ENCODE data around the gene NOS3.
A peak's percentile ranks its signal among the peaks of the same experiment; 100 is the strongest.
"Not testable (repeated sequence)": the region's sequence is repeated elsewhere in the genome, so short reads cannot be mapped to it uniquely, and the experiment has no call there.

Gene NOS3

DNA sequence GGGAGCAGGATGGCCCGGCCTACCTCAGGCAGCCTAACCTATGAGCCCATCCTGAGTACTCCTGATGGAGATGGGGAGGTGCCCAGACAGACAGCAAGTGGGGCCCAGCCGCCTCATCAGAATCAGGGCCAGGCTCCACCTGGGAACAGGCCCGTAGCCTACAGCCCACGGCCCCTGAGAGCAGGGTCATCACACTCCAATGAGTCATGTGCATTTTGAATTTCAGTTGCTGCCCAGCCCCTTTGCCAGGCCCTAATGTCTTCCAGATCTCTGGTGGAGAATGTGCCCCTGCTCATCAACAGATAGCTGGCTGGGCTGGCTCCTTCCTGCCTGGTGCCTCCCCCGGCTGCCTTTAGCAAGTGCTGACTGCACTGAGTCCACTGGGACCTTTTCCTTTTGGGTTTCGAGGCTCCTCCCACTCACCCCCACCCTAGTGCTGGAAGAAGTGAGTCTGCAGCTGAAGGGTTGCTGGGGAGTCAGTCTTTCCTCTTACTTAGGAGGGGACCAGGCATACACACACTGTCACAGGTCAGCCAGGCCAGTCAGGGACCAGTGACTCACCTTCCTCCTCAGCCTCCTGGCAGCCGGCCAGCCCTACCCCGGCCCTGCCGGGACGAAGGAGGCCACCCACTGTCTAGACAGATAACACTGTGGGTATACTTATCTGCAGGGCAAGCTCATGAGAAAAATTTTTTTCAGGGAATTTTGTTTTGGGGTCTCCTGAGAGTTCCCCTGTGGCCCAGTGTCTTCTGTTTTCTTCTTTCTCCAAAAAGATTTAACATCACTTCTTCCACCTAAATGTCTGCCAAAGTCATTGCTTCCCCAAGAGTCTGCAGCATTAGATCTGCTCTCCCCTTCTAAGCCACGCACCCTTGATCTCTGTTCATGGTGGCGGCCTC lies 48.4 kb downstream of the NOS3 start:
- peak; percentile 96 for DNase-seq (ENCODE audit: low spot score)

DNA sequence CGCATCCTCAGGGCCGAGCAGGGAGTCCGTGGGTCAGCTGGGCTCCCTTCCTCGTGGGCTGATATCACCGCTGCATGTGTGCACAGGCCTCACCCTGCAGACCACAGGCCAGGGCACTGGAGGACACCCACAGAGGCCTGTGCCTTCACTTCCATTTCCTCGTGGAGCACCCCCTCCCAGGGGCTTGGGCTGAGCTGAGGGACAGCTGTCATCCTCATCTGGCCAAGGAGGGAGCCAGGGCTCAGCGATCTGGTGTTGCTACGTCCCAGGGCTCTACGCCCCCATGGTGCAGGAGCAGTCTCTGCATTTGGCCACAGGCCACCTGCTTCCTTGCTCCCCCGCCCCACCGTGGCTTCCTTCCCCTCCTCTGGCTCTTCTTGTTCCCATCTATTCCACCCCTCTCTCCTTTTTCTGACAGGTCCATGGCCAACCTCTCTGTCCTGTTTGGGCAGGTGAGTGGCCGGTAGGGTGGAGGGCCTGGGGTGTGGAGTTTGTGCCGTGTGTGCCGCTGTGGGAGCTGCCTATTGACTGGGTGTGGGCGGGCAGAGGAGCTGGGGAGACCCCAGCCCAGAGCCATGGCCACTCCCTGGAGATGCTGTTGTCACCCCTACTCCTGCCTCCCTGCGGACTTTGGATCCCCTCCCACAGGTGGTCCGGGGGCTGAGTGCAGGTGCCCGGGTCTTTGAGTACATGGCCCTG lies 49.2 kb downstream of the NOS3 start:
- DNase-seq (ENCODE audit: low spot score): no peak

DNA sequence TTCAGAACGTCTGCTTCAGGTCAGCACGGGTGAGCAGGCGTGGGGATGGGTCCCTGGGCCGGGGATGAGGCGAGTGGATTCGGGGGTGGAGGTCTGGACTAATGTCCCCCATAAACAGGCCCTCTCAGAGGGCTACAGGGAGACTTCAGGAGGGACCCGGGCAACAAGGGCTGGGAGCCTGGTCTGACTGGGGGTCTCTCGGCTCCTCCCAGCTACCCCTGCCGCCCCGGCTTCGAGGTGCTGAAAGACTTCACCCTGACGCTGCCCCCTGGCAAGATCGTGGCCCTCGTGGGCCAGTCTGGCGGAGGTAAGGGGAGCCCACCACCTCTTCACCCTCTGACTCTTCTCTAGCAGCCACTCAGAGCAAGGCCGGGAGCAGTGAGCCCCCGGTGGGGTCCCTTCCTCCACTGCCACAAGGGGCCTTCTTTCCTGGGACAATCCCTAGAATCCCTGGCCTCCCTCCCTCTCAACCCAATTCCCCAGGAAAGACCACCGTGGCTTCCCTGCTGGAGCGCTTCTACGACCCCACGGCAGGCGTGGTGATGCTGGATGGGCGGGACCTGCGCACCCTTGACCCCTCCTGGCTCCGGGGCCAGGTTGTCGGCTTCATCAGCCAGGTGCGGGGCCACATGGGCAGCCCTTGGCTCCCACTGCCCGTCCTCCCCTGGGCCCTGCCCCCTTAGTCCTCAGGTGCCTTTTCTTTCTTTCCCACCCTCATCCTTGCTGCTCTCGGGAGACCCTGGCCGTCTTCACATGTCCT lies 50.0 kb downstream of the NOS3 start:
- DNase-seq (ENCODE audit: low spot score): no peak

DNA sequence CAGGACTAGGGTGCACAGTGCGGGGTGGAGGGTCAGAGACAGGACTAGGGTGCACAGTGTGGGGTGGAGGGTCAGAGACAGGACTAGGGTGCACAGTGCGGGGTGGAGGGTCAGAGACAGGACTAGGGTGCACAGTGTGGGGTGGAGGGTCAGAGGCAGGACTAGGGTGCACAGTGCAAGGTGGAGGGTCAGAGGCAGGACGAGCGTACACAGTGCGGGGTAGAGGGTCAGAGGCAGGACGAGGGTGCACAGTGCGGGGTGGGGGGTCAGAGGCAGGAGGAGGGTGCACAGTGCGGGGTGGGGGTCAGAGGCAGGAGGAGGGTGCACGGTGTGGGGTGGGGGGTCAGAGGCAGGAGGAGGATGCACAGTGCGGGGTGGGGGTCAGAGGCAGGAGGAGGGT lies 52.6 kb downstream of the NOS3 start:
- DNase-seq (ENCODE audit: low spot score): not testable (repeated sequence)

DNA sequence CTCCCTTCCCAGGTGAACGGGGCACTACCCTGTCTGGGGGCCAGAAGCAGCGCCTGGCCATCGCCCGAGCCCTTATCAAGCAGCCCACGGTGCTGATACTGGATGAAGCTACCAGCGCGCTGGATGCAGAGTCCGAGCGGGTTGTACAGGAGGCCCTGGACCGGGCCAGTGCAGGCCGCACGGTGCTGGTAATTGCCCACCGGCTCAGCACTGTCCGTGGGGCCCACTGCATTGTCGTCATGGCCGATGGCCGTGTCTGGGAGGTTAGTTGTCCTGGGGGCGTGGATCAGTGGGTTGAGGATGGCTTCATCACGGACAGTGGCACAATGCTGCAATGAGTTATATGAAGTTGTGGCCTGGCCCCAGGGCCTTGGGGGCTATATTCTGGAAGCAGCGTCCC lies 53.1 kb downstream of the NOS3 start:
- DNase-seq (ENCODE audit: low spot score): no peak

DNA sequence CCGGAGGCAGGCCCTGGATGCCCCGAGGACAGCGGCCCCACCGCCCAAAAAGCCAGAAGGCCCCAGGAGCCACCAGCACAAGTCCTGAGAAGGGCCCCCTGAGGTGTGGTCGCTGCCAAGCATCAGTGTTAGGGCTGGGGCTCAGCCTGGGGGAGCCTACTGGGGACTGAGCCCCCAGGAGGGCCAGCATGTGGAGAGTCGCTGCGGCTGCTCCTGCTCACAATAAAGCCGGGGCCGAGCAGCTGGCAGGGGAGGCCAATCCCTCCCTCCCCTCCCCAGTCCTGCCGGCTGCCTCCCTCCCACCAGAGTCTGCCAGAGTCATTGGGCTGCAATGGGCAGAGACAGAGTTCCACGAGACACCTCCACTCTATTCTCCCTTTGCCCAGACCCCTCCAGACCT lies 54.4 kb downstream of the NOS3 start:
- no peak for DNase-seq (ENCODE audit: low spot score)

DNA sequence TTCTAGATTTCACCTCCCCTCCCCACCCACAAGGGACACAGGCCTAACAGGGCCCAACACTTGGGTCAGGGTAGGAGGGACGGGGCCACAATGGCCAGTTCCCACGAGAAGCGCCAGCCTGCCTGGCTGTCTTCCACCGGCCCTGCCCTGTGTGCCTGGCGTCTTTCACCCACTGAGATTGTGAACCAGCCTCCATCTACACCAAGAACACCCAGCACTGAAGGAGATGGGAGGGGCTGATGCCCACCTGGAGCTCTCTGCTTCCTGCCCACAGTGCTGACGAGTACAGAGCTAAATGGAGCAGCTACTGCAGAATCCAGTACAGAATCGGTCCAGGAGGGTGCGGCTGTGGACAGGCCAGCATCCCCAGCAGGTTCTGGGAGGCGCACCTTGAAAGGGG lies 55.1 kb downstream of the NOS3 start:
- no peak for DNase-seq (ENCODE audit: low spot score)

DNA sequence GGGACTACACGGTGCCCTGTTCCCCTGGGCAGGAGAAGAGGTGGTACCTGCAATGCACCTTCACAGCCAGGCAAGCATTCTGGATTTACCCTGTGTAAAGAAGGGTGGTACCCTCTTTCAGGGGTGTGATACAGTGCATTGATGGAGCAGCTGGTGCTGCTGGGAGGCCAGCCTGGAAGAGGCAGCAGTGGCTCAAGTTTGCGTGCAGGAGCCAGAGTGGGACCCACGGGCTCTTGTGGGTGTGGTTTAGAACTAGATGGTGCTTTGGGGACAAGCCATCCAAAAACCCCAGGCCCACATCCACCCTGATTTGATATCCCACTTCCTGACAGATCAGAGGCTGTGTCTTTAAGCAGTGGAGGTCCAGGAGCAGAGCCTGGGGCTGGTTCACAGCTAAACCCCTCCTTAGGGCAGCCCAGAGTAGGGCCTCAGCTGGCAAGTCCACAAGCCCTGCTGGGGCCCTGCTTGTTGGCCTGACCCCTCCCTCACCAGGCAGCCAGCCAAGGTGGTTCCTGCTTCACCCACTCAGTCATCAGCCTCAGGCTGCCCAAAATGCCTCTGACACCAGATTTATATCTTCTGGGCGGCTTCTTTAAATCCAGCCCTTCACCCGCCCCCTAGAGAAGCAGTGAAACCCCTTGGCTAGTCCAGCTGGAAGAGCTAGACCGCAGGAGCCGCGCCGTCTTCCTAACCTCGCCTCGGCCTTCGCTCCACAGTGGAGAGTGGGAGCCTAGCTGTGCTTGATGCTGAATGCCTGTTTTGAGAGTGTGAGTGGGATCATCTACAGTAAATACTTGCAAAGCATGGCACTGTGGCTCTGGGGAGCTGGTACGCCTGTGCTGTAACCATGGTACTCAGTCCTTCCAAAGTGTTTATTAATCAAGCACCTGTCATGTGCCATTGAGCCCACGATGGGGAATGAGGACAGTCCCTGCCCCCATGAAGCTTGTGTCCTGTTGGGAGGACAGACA lies 56.1 kb downstream of the NOS3 start:
- DNase-seq (ENCODE audit: low spot score): no peak

DNA sequence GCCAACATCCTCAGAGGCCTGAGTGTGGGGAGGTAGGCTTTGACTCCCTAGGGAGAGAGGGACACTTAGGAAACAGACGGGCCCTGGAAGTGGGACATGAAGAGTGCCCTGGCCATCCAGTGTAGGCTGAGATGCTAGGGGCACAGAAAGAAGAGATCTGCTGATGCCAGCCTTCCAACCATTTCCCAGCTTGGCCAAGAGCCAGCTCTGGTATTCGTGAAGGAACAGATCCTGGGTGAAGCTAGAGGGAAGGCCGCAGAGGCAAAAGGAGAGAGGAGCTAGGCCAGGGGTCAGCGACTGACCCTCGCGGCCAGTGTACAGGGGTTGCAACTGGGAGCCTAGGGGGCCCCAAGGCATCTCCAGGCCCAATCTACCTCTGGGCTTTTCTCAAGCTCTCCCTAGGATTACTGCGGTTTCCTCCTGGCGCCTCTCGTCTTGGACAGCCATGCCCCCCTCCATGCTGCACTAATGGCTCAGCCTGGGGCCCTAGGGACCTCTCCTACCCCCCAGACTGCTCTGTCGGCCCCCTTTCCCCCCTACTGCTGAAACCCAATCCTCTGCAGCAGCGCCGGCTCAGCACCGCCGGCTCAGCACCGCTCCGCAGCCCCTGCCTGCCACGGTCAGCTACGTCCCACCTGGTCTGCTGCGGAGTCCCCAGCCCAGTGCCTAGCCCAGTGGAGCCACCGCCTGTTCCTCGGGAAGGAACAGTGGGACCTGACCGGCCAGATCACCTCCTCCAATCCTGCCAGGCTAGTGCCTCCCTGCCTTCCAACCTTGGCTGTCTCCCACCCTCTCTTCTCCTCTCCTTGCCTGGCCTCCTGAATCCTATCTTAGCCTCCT lies 57.4 kb downstream of the NOS3 start, which contains the start of gene ASIC3:
Gene ASIC3, plus strand, starts transcription at position 556 of the 840 bp plus-strand sequence. CDS start 355 bp downstream, outside the sequence.
- DNase-seq (ENCODE audit: low spot score): no peak

DNA sequence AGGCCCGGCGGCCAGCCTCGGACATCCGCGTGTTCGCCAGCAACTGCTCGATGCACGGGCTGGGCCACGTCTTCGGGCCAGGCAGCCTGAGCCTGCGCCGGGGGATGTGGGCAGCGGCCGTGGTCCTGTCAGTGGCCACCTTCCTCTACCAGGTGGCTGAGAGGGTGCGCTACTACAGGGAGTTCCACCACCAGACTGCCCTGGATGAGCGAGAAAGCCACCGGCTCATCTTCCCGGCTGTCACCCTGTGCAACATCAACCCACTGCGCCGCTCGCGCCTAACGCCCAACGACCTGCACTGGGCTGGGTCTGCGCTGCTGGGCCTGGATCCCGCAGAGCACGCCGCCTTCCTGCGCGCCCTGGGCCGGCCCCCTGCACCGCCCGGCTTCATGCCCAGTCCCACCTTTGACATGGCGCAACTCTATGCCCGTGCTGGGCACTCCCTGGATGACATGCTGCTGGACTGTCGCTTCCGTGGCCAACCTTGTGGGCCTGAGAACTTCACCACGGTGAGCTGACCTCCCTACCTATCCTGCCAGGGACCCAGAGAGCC lies 58.2 kb downstream of the NOS3 start:
- DNase-seq (ENCODE audit: low spot score): no peak

DNA sequence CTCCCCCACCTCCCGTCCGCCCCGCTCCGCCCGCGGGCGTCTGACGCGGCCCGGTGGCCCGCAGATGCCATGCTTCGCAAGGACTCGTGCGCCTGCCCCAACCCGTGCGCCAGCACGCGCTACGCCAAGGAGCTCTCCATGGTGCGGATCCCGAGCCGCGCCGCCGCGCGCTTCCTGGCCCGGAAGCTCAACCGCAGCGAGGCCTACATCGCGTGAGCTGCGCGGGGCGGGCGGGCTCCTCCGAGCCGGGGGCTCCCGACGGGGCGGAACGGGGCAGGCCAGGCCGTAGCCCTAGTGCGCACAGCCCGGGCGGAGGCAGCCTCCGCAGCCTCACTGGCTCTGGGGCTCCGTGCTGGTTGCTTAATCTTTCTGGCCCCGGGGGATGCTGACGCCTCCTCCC lies 60.3 kb downstream of the NOS3 start:
- DNase-seq (ENCODE audit: low spot score): peak; percentile 68

DNA sequence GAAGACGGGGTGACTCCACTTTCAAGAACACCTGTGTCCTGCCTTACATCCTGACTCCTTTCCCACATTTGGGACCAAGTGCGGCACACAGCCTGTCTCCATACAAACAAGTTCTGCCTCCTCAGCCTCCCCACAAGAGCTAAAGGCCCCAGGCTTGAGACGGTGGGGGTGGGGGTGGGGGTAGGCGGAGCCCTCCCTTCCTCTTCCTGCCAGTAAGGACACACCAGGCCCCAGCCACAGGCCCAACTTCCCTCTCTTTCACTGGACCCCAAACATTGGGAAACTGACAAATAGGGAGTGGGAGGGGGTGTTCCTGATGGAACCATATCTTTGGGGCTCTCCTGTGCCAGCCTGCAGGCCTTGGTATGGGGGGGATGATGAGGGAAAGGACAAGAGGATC lies 62.3 kb downstream of the NOS3 start:
- DNase-seq (ENCODE audit: low spot score): no peak

DNA sequence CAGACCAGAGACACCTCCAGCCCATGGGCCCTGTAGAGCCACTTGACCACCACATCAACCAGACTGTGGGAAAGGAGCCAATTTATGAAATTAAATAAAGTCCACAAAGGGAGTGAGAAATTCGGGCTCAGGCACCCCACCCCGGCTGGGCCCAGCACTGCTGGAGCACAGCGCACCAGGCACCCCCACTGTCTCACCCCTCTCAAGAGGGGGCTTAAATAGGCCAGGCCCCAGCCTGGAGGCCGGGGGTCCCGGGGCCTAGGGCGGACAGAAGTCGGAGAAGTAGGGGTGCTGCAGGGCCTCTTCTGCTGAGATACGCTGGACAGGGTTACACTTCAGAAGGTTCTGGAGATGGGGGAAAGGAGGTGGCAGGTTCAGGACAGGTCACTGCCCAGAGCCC lies 62.9 kb downstream of the NOS3 start:
- DNase-seq (ENCODE audit: low spot score): no peak

DNA sequence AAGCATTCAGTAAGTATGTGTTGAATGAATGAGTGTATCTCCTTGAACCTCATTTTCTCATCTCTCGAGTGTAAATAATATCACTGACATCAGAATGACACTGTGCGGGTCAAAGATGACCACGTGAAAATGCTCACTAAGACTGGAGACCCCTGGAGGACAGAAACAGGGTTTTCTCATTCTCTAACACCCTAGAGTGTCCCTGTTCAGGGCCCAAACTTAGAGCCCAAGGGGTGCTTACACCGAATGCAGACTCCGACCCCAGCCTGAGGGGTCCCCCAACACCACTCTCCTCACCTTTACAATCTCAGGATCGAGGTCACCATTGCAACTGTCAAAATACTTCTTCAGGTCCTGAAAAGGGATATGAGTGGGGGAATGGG lies 65.5 kb downstream of the NOS3 start:
- no peak for DNase-seq (ENCODE audit: low spot score)

DNA sequence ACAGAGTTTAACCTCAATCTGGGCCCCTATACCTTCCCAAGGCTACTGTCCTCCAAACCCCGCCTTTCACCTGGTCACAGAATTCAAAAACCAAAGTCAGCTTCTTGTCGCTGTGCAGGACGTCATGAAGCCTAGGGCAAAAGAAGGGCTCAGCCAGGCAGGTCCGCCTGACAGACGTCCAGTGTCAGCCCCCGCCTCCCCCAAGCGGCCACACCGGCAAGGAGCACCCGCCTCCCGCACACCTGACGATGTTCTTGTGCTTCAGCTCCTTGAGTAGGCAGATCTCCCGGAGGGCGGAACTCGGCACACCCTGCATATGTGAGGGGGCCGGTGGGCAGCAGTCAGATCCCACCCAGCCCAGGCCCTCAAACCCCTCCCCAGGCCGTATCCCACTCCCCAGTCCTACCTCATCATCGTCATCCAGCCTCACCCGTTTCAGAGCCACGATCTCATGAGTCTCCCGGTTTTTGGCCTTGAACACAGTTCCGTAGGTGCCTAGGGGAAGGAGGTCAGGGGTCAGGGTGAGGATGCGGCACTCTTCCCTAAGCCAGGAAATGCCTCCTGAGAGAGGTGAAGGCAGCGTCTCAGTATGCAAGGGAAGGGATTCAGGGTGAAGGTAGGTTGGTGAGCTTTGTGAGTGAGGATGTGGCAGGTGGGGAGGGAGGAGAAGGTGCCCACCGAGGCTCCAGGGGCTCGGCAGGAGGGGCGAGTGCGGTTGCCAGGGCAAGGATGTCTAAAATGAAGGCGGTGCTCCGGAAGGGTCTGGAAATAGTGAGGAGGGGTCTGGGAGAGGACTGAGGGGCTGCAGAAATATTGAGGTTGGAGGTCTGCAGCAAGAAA lies 66.1 kb downstream of the NOS3 start:
- DNase-seq (ENCODE audit: low spot score): no peak

DNA sequence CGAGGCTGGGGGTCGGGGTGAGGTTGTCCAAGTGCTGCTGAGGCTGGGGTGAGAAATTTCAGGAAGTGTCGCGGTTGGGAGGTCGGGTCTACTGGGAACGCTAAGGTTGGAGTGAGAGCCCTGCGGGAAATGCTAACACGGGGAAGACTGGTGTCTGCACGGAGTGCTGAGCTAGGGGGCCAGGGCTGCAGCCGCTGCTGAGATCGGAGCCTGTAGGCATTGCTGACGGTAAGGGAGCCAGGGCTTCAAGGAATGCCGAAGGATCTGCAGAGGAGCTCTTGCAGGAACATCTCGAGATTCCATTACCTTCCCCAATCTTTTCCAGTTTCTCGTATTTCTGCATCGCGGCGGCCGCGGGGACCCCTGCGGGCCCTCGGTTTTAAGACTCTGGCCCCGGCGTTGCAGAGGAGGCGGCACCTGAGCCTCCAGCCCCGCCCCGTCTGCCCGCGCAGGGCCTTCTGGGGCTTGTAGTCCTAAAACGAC lies 66.7 kb downstream of the NOS3 start, which contains the start of gene CDK5:
Gene CDK5, minus strand, starts transcription at position 392 of the 483 bp plus-strand sequence. Its CDS starts 49 bp downstream, at position 343.
- peak; percentile 74 for DNase-seq (ENCODE audit: low spot score)

DNA sequence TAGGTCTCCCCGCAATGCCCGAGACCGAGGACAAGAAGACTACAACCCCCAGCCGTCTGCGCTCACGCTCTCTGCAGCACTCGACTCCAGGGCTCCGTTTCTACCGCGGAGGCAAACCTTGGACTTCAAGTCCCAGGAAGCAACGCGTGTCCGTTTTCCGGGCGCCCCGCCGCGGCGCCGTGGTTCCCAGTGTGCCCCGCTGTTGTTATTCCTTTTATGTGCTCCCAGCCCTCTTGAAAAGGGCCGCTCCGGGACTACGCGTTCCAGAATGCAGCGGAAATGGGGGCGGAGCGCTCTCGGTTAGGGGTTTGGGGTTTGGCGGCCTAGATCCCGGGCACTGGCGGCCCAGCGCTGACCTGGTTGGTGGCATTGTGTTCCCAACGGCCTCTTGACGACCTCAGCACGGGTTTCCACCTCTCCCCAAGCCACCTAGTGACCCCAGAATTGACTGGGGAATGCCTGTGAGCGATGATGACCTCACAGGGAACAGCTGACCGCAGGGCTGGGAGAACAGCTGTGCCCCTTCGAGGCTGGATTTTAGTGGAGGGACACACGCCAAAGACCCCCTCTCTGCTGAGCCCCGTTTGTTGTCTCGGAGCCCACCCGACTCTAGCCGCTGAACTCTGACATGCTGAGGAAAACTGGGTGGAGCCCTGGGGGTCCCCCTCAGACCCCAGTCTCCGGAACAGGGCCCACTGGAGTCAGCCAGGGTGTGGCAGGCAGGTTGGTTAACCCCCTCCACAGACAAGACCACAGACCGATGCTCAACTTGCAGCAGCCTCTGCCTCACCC lies 67.4 kb downstream of the NOS3 start:
- peak; percentile 100 for DNase-seq (ENCODE audit: low spot score)

DNA sequence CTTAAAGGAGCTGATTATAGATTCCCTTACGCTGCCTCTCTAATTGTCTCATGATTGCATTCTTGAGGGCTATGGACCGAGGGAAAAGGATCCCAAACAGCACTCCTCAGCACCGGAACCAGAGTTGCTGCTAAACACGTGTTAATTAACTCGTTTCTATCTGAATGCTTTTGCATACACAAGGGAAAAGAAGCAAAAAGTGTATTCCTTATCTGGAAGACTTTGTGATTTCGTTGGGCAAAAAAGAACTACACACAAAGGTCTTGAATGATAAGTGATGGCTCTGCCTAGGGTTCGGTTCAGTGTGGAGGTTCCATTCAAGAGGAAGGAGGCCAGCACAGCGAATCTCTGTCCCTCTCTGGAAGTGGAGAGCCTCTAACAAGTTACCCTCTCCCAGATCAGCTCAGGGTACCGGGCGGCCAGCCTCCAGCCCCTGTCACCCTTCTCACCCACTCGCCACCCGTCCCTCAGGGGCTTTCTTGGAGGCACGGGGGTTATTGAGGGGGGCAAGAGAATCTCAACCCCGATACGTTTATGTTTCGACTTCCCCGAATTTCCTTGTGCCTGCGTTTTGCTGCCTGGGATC lies 68.1 kb downstream of the NOS3 start:
- DNase-seq (ENCODE audit: low spot score): no peak
